Type B pancreatic cell (in vitro differentiated cells): ENCODE measurements around the gene OR1M1. TPM values are rescaled to one million over a fixed set of nuclear protein-coding genes. Genes with fewer than 3 reads are reported as not detected.
"Not testable (repeated sequence)": the region's sequence is repeated elsewhere in the genome, so short reads cannot be mapped to it uniquely, and the experiment has no call there.

ENCODE experiments used
- DNase-seq: peaks from one replicate; pipeline ENCODE4 v3.0.0; 2021; ENCODE audit warnings: mixed read lengths; ENCODE audit not compliant: unreplicated experiment; ENCODE audit errors: extremely low spot score
- H3K27ac Mint-ChIP-seq: 2 replicates; pipeline ENCODE4 v1.8.0; 2021; ENCODE audit warnings: mild to moderate bottlenecking, mixed read lengths
- H3K27me3 Mint-ChIP-seq: 2 replicates; pipeline ENCODE4 v1.8.0; 2021; ENCODE audit warnings: mixed read lengths
- H3K36me3 Mint-ChIP-seq: 2 replicates; pipeline ENCODE4 v1.8.0; 2021; ENCODE audit warnings: mixed read lengths
- H3K4me1 Mint-ChIP-seq: one replicate; pipeline ENCODE4 v1.8.0; 2021; ENCODE audit warnings: mixed read lengths; ENCODE audit not compliant: unreplicated experiment
- H3K4me3 Mint-ChIP-seq: 2 replicates; pipeline ENCODE4 v1.8.0; 2021; ENCODE audit warnings: mild to moderate bottlenecking, mixed read lengths
- H3K9me3 Mint-ChIP-seq: 2 replicates; pipeline ENCODE4 v1.8.0; 2021; ENCODE audit warnings: mixed read lengths
- CTCF ChIP-seq: fragments of 200-600 bp; sonication (generic); conservative IDR thresholded peaks from 2 replicates; pipeline ENCODE4 v1.5.0; 2021; ENCODE audit warnings: antibody characterized with exemption, mild to moderate bottlenecking
- total RNA-seq: library from RNA; stranded (reverse); gene quantifications from 2 replicates; pipeline ENCODE4 v1.2.1, GENCODE V29; 2021; ENCODE audit warnings: low replicate concordance

OR1M1 gene
- total RNA-seq, 1 donor from 2014 or later = not detected

GRCh38 chr19:9061879-9062278 lies 25.0 kb upstream of the OR1M1 start:
- H3K4me3 Mint-ChIP-seq = no peak overlapping the region
- no peak for TF ChIP-seq CTCF

GRCh38 chr19:9065457-9066014 lies 21.3 kb upstream of the OR1M1 start:
- no peak for TF ChIP-seq CTCF
- no peaks in the 10 kb centered on the region for H3K27me3 Mint-ChIP-seq
- no peak for DNase-seq
- no peak overlapping the region for H3K27ac Mint-ChIP-seq
- no peaks in the 10 kb centered on the region for H3K36me3 Mint-ChIP-seq
- H3K9me3 Mint-ChIP-seq = no peaks in the 10 kb centered on the region
- no peaks in the 10 kb centered on the region for H3K4me1 Mint-ChIP-seq
- H3K4me3 Mint-ChIP-seq = no peak overlapping the region

More at GRCh38 chr19:9061879-9062278, 25.0 kb upstream of the OR1M1 start:
- Mint-ChIP-seq H3K9me3 (no peaks in the 10 kb centered on the region), H3K27ac (no peak overlapping the region), H3K36me3 (no peaks in the 10 kb centered on the region), H3K4me1 (peaks cover 7% of the 10 kb centered on the region), H3K27me3 (no peaks in the 10 kb centered on the region)
- DNase-seq = no peak

- Mint-ChIP-seq H3K27ac (no peak overlapping the region), H3K36me3 (no peaks in the 10 kb centered on the region), H3K27me3 (no peaks in the 10 kb centered on the region), H3K4me1 (peaks cover 10% of the 10 kb centered on the region), H3K9me3 (no peaks in the 10 kb centered on the region), H3K4me3 (no peak overlapping the region)
- TF ChIP-seq CTCF = no peak
- no peak for DNase-seq
Observed at GRCh38 chr19:9070066-9070465, 16.8 kb upstream of the OR1M1 start.

GRCh38 chr19:9071720-9072119 lies 15.1 kb upstream of the OR1M1 start:
- not testable (repeated sequence) for H3K36me3 Mint-ChIP-seq, H3K27ac Mint-ChIP-seq, H3K9me3 Mint-ChIP-seq, DNase-seq, H3K27me3 Mint-ChIP-seq, H3K4me3 Mint-ChIP-seq
- peaks cover 18% of the 10 kb centered on the region for H3K4me1 Mint-ChIP-seq

GRCh38 chr19:9073806-9074205 lies 13.1 kb upstream of the OR1M1 start:
- Mint-ChIP-seq H3K27ac (peak overlapping the region; percentile 73), H3K9me3 (no peaks in the 10 kb centered on the region), H3K4me1 (peaks cover 23% of the 10 kb centered on the region), H3K4me3 (no peak overlapping the region), H3K27me3 (no peaks in the 10 kb centered on the region), H3K36me3 (no peaks in the 10 kb centered on the region)
- DNase-seq = no peak
- TF ChIP-seq CTCF = no peak

- peak; percentile 77 for DNase-seq
- Mint-ChIP-seq H3K4me1 (peaks cover 28% of the 10 kb centered on the region), H3K9me3 (no peaks in the 10 kb centered on the region), H3K4me3 (peak overlapping the region; percentile 35), H3K36me3 (no peaks in the 10 kb centered on the region), H3K27ac (peak overlapping the region; percentile 91), H3K27me3 (no peaks in the 10 kb centered on the region)
- TF ChIP-seq CTCF = no peak
Observed at GRCh38 chr19:9075064-9075949, 11.6 kb upstream of the OR1M1 start.
